SK-N-SH (cell line): ENCODE measurements around the gene TSC2. TPM values are rescaled to one million over a fixed set of nuclear protein-coding genes. Genes with fewer than 3 reads are reported as not detected.
"Not testable (repeated sequence)": the region's sequence is repeated elsewhere in the genome, so short reads cannot be mapped to it uniquely, and the experiment has no call there.

Source experiments
- CTCF ChIA-PET: fragments of 300-600, 350-600 bp; formaldehyde crosslinking; extraction: SDS; loops from one replicate; lab custom pipeline; 2021; lab: Yijun Ruan, JAX
- POLR2A ChIA-PET: fragments of 350-600 bp; sonication (Branson Sonifier 250); formaldehyde crosslinking; extraction: SDS; loops from one replicate; lab custom pipeline; 2020; ENCODE audit warnings: antibody characterized with exemption, inconsistent platforms; lab: Yijun Ruan, JAX
- DNase-seq: peaks from one replicate; pipeline ENCODE4 v3.0.0; 2012
- H2AFZ ChIP-seq: fragments of 200-600 bp; sonication (generic); 2 replicates; pipeline ENCODE4 v1.8.1; 2016; ENCODE audit warnings: antibody characterized with exemption, mild to moderate bottlenecking, low read depth
- H3F3A ChIP-seq: fragments of 200-600 bp; sonication (generic); replicated peaks from 2 replicates; pipeline ENCODE3; 2016; ENCODE audit warnings: antibody characterized with exemption, mild to moderate bottlenecking; ENCODE audit not compliant: insufficient read depth
- H3K27ac ChIP-seq, 2 experiments: fragments of 200-500 bp in 1 of 2; fragments of 200-600 bp in 1 of 2; sonication (Bioruptor generic) in 1 of 2; sonication (generic), shearing (Covaris generic) in 1 of 2; 2 replicates each; pipeline versions ENCODE4 v1.5.1 to v1.6.1; 2014 to 2016; ENCODE audit warnings: low read depth in 2 of 2, inconsistent platforms in 1 of 2, low read length in 1 of 2, mild to moderate bottlenecking in 1 of 2, mixed read lengths in 1 of 2
- H3K27me3 ChIP-seq: fragments of 200-600 bp; sonication (generic), shearing (Covaris generic); 2 replicates; pipeline ENCODE4 v1.6.1; 2016; ENCODE audit warnings: mixed run types; ENCODE audit not compliant: insufficient read depth
- H3K36me3 ChIP-seq, 2 experiments: fragments of 200-500 bp in 1 of 2; fragments of 200-600 bp in 1 of 2; sonication (Bioruptor generic) in 1 of 2; sonication (generic) in 1 of 2; replicated peaks in 1 of 2; 2 replicates each; pipeline versions ENCODE3 to v1.5.1; 2014 to 2016; ENCODE audit warnings: low read length in 1 of 2, mild to moderate bottlenecking in 1 of 2; ENCODE audit not compliant: insufficient read depth in 2 of 2, control insufficient read depth in 1 of 2
- H3K4me1 ChIP-seq, 2 experiments: fragments of 200-500 bp in 1 of 2; fragments of 200-600 bp in 1 of 2; sonication (Bioruptor generic) in 1 of 2; sonication (generic), shearing (Covaris generic) in 1 of 2; 2 replicates each; pipeline versions ENCODE4 v1.5.1 to v1.6.1; 2014 to 2016; ENCODE audit warnings: low read depth in 1 of 2, low read length in 1 of 2, mixed run types in 1 of 2; ENCODE audit not compliant: insufficient read depth in 2 of 2, control insufficient read depth in 1 of 2
- H3K4me2 ChIP-seq: fragments of 200-600 bp; sonication (generic), shearing (Covaris generic); 2 replicates; pipeline ENCODE4 v1.6.1; 2017; ENCODE audit warnings: mixed run types
- H3K4me3 ChIP-seq, 2 experiments: fragments of 200-500 bp in 1 of 2; fragments of 200-600 bp in 1 of 2; sonication (Bioruptor generic) in 1 of 2; sonication (generic), shearing (Covaris generic) in 1 of 2; 2 replicates each; pipeline versions ENCODE4 v1.5.1 to v1.8.1; 2014 to 2016; ENCODE audit warnings: low read depth in 2 of 2, inconsistent platforms in 1 of 2, low read length in 1 of 2, mild to moderate bottlenecking in 1 of 2, mixed read lengths in 1 of 2, moderate library complexity in 1 of 2
- H3K79me2 ChIP-seq: fragments of 200-600 bp; sonication (generic); 2 replicates; pipeline ENCODE4 v1.8.1; 2017; ENCODE audit warnings: mild to moderate bottlenecking; ENCODE audit not compliant: insufficient read depth
- H3K9ac ChIP-seq: fragments of 200-600 bp; sonication (generic); 2 replicates; pipeline ENCODE4 v1.6.1; 2017; ENCODE audit warnings: mixed run types
- H3K9me2 ChIP-seq: fragments of 200-600 bp; sonication (generic); 2 replicates; pipeline ENCODE4 v1.6.1; 2017; ENCODE audit warnings: mixed run types
- H3K9me3 ChIP-seq: fragments of 200-600 bp; sonication (generic); 2 replicates; pipeline ENCODE4 v1.6.1; 2017; ENCODE audit warnings: mixed run types, mild to moderate bottlenecking, moderate library complexity
- H4K20me1 ChIP-seq: fragments of 200-600 bp; sonication (generic); 2 replicates; pipeline ENCODE4 v1.6.1; 2017; ENCODE audit warnings: mild to moderate bottlenecking, mixed run types; ENCODE audit not compliant: insufficient read depth
- CHD2 ChIP-seq: fragments of 150-350 bp; IDR thresholded peaks from 2 replicates; pipeline ENCODE4 v1.6.1; 2018; ENCODE audit warnings: low read length; ENCODE audit not compliant: partially characterized antibody
- CTCF ChIP-seq: fragments of 200-600 bp; sonication (generic); IDR thresholded peaks from 2 replicates; pipeline ENCODE4 v1.6.1; 2017; ENCODE audit warnings: antibody characterized with exemption, mild to moderate bottlenecking, moderate library complexity
- EP300 ChIP-seq, 2 experiments: IDR thresholded peaks; 2 replicates each; pipeline versions ENCODE4 v1.4.0 to v1.6.1; 2012; ENCODE audit warnings: borderline replicate concordance in 1 of 2, low read depth in 1 of 2, low read length in 1 of 2
- FOSL2 ChIP-seq: IDR thresholded peaks from 2 replicates; pipeline ENCODE4 v1.4.0; 2012; ENCODE audit warnings: low read depth, mild to moderate bottlenecking, moderate library complexity, borderline replicate concordance
- MAX ChIP-seq: IDR thresholded peaks from 2 replicates; pipeline ENCODE4 v1.4.0; 2012; ENCODE audit warnings: low read depth
- TAF1 ChIP-seq: IDR thresholded peaks from 2 replicates; pipeline ENCODE4 v1.6.1; 2012; ENCODE audit warnings: low read depth, mild to moderate bottlenecking, low read length, moderate library complexity, borderline replicate concordance
- USF1 ChIP-seq: IDR thresholded peaks from 2 replicates; pipeline ENCODE4 v1.4.0; 2012; ENCODE audit warnings: low read depth, borderline replicate concordance
- ZBTB33 ChIP-seq: IDR thresholded peaks from 2 replicates; pipeline ENCODE4 v1.4.0; 2012; ENCODE audit warnings: low read depth, borderline replicate concordance
- WGBS: methylation state at CpG from one replicate; pipeline ENCODE4 v1.1.6; 2017; ENCODE audit warnings: low lambda C conversion rate; 5-methylcytosine and 5-hydroxymethylcytosine counted together
- polyA plus RNA-seq, 3 experiments: library from polyadenylated mRNA; depleted of rRNA; stranded (reverse); fragments of >200 nt; gene quantifications; 2 replicates each; pipeline ENCODE4 v1.2.3, GENCODE V29; 2012

TSC2 gene
- polyA plus RNA-seq, 1 of the 3 experiments (the other 2 are of a cell fraction), result 96.1 TPM

GRCh38 chr16:2095918-2096582, 48.3 kb downstream of the TSC2 start (continued):
- TF ChIP-seq ZBTB33, result no peak
- TF ChIP-seq MAX, result no peak
- TF ChIP-seq USF1, result no peak
- no peak for TF ChIP-seq CHD2
- TF ChIP-seq TAF1, result no peak

GRCh38 chr16:2096853-2097595, 49.2 kb downstream of the TSC2 start:
- no peaks in the 10 kb centered on the region for H3K4me1 ChIP-seq
- WGBS, result 98% methylated on average over 7 of the region's 25 CpGs
- ChIA-PET CTCF (no interaction called here), POLR2A (no interaction called here)
- H3K4me3 ChIP-seq, result no peak overlapping the region
- H3K9me3 ChIP-seq, result no peaks in the 10 kb centered on the region
- H2AFZ ChIP-seq, result no peak overlapping the region
- H3K27me3 ChIP-seq, result no peaks in the 10 kb centered on the region
- peaks cover 11 to 49% of the 10 kb centered on the region in 2 experiments for H3K36me3 ChIP-seq
- TF ChIP-seq EP300 (IDR thresholded peaks at IDR 0.05; ENCODE audit: borderline replicate concordance in 1 of 2, low read depth in 1 of 2, low read length in 1 of 2), result no peak
- TF ChIP-seq FOSL2, result no peak
- no peak for TF ChIP-seq CTCF
- no peak for TF ChIP-seq CHD2
- peak; percentile 40 for DNase-seq
- H3K9ac ChIP-seq, result no peak overlapping the region
- H4K20me1 ChIP-seq, result 0 out of 2 replicates have a peak, but pooled peaks cover 5% of the 10 kb centered on the region
- peaks cover 14% of the 10 kb centered on the region for H3F3A ChIP-seq
- no peak overlapping the region for H3K4me2 ChIP-seq
- no peak overlapping the region for H3K27ac ChIP-seq
- no peaks in the 10 kb centered on the region for H3K79me2 ChIP-seq
- no peaks in the 10 kb centered on the region for H3K9me2 ChIP-seq

- CTCF ChIA-PET, H3K4me3 ChIP-seq, H3K4me2 ChIP-seq, DNase-seq, H3K9me3 ChIP-seq, H4K20me1 ChIP-seq, H3K27me3 ChIP-seq, POLR2A ChIA-PET, H3K9me2 ChIP-seq, H3K9ac ChIP-seq, H3K27ac ChIP-seq, H2AFZ ChIP-seq, H3K79me2 ChIP-seq, H3K4me1 ChIP-seq: not testable (repeated sequence)
- Histone ChIP-seq H3F3A (peaks cover 14% of the 10 kb centered on the region), H3K36me3 (peaks cover 11 to 46% of the 10 kb centered on the region in 2 experiments)
- 100% methylated on average over 1 of the region's 14 CpGs for WGBS
Measured at GRCh38 chr16:2097689-2098088, 49.9 kb downstream of the TSC2 start.

- CTCF ChIA-PET, H2AFZ ChIP-seq, DNase-seq, H3K79me2 ChIP-seq, H3K27me3 ChIP-seq, H3K4me3 ChIP-seq, H3K9me2 ChIP-seq, H3F3A ChIP-seq, H3K9ac ChIP-seq, H3K4me2 ChIP-seq, H3K27ac ChIP-seq, H3K9me3 ChIP-seq, H3K4me1 ChIP-seq, POLR2A ChIA-PET, H4K20me1 ChIP-seq: not testable (repeated sequence)
- H3K36me3 ChIP-seq, result peaks cover 0 to 20% of the 10 kb centered on the region in 2 experiments
- WGBS, result 96% methylated on average over 12 of the region's 16 CpGs
Measured at GRCh38 chr16:2101581-2101980, 53.8 kb downstream of the TSC2 start.
